HG02938 (cell line): ENCODE data around the gene MLEC.
A peak's percentile ranks its signal among the peaks of the same experiment; 100 is the strongest.

Experiments used
- ATAC-seq: cut with Tn5 transposase; IDR thresholded peaks from one replicate; pipeline ENCODE4 v1.9.1; 2021; ENCODE audit warnings: mild to moderate bottlenecking, moderate library complexity; ENCODE audit not compliant: unreplicated experiment

MLEC gene

GRCh38 chr12:120686690-120687577 lies at the start of gene MLEC:
Gene MLEC (plus strand): TSS chr12:120687149. CDS start chr12:120687297, 148 bp downstream.
- peak; percentile 60 for ATAC-seq

GRCh38 chr12:120639771-120640721 lies 46.9 kb upstream of the MLEC start, which contains the start of gene CABP1:
Gene CABP1 (plus strand): TSS chr12:120640626. CDS start chr12:120640686, 60 bp downstream.
- peak; percentile 58 for ATAC-seq

- ATAC-seq, result peak; percentile 50
Measured at GRCh38 chr12:120640861-120641833, 45.8 kb upstream of the MLEC start.

GRCh38 chr12:120642121-120642520 lies 44.8 kb upstream of the MLEC start:
- ATAC-seq, result no peak

GRCh38 chr12:120642826-120643225 lies 44.1 kb upstream of the MLEC start:
- no peak for ATAC-seq

- no peak for ATAC-seq
Measured at GRCh38 chr12:120643574-120643973, 43.4 kb upstream of the MLEC start.

- no peak for ATAC-seq
Measured at GRCh38 chr12:120646044-120646443, 40.9 kb upstream of the MLEC start.

- ATAC-seq, result no peak
Measured at GRCh38 chr12:120647375-120647755, 39.6 kb upstream of the MLEC start.

GRCh38 chr12:120649442-120650232 lies 37.3 kb upstream of the MLEC start:
- ATAC-seq, result no peak

- ATAC-seq, result no peak
Measured at GRCh38 chr12:120650233-120650690, 36.7 kb upstream of the MLEC start.

GRCh38 chr12:120651821-120652220 lies 35.1 kb upstream of the MLEC start:
- ATAC-seq, result no peak

GRCh38 chr12:120652656-120653435 lies 34.1 kb upstream of the MLEC start:
- ATAC-seq, result no peak

GRCh38 chr12:120653611-120654010 lies 33.3 kb upstream of the MLEC start:
- ATAC-seq, result no peak

GRCh38 chr12:120654656-120655055 lies 32.3 kb upstream of the MLEC start:
- no peak for ATAC-seq

- ATAC-seq, result no peak
Measured at GRCh38 chr12:120656008-120656407, 30.9 kb upstream of the MLEC start.

GRCh38 chr12:120658286-120659150 lies 28.4 kb upstream of the MLEC start:
- no peak for ATAC-seq

GRCh38 chr12:120659151-120659525 lies 27.8 kb upstream of the MLEC start:
- ATAC-seq, result no peak

- no peak for ATAC-seq
Measured at GRCh38 chr12:120661432-120661831, 25.5 kb upstream of the MLEC start.
